PFSK-1 (cell line): ENCODE results near the gene CPT1B.

Experiments used
- FOXP2 ChIP-seq: optimal IDR thresholded peaks from 2 replicates; pipeline ENCODE3; 2011; ENCODE audit warnings: borderline replicate concordance, control low read depth, inconsistent platforms; ENCODE audit not compliant: insufficient read depth; ENCODE audit errors: extremely low read length, extremely low read depth
- POLR2AphosphoS5 ChIP-seq: IDR thresholded peaks from 2 replicates; pipeline ENCODE4 v1.6.1; 2012; ENCODE audit warnings: low read depth, mild to moderate bottlenecking, control low read depth, low read length, moderate library complexity
- REST ChIP-seq, 2 experiments: IDR thresholded peaks; 2 replicates each; pipeline versions ENCODE4 v1.6.1 to v1.8.0; 2011 to 2012; ENCODE audit warnings: low read depth in 2 of 2, low read length in 2 of 2, control low read depth in 1 of 2, inconsistent platforms in 1 of 2, mild to moderate bottlenecking in 1 of 2, moderate library complexity in 1 of 2; ENCODE audit not compliant: insufficient read depth in 1 of 2
- SIN3A ChIP-seq: IDR thresholded peaks from 2 replicates; pipeline ENCODE4 v1.6.1; 2012; ENCODE audit warnings: mild to moderate bottlenecking, low read length, moderate library complexity, borderline replicate concordance; ENCODE audit not compliant: insufficient read depth
- TAF1 ChIP-seq: IDR thresholded peaks from 2 replicates; pipeline ENCODE4 v1.6.1; 2012; ENCODE audit warnings: low read length, control low read depth, borderline replicate concordance; ENCODE audit not compliant: insufficient read depth

CPT1B gene

GRCh38 chr22:50577697-50577986 is 585 bp downstream of the CPT1B start:
- no peak for TF ChIP-seq POLR2AphosphoS5
- no peak for TF ChIP-seq FOXP2
- no peak for TF ChIP-seq REST (IDR thresholded peaks at IDR 0.05; ENCODE audit: insufficient read depth in 1 of 2, low read depth in 2 of 2, low read length in 2 of 2)
- TF ChIP-seq SIN3A: no peak
- no peak for TF ChIP-seq TAF1

DNA sequence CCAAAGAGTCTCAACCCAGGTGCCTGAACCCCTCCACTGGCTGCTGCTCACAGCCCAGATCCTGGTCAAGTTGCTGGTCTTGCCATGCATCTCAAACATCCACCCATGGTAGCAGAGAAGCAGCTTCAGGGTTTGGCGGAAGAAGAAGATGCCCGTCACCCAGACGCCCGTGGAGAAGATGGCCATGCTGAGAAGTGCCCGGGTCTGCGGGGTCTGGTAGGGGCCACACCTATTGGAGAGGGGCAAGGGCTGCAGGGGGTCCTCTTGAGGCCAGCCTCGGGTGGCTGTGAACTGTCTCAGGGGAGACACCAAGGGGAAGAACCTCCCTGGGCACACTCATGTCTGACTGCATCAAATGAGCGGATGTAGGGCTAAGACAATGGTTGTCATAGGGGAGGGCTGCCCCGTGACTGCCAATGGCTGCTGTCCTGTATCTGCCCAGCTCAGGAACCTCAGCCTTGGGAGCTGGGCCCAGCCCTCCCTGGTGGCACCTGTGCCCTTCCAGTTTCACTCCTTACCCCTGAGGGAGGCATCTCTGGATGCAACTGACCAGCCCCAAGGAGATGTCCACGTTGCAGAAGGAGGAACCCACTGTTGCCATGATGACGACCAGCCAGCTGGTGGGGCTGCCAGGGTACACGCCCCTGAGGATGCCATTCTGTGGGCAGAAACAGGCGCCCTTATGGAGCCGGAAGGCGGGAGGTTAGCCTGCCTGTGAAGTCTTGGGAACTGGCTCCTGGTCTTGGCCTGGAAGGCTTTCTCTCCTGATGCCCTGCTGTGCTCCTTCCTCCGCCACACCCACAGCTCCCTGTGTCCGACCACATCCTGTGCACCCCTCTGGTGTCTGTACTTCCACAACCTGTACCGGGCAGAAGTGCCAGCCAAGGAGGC is 1.2 kb downstream of the CPT1B start:
- TF ChIP-seq REST (IDR thresholded peaks at IDR 0.05; ENCODE audit: insufficient read depth in 1 of 2, low read depth in 2 of 2, low read length in 2 of 2) (no peak), POLR2AphosphoS5 (no peak), TAF1 (no peak), FOXP2 (no peak), SIN3A (no peak)

GRCh38 chr22:50576070-50576469 is 2.2 kb downstream of the CPT1B start:
- TF ChIP-seq SIN3A (no peak), REST (IDR thresholded peaks at IDR 0.05; ENCODE audit: insufficient read depth in 1 of 2, low read depth in 2 of 2, low read length in 2 of 2) (no peak), POLR2AphosphoS5 (no peak), FOXP2 (no peak), TAF1 (no peak)

DNA sequence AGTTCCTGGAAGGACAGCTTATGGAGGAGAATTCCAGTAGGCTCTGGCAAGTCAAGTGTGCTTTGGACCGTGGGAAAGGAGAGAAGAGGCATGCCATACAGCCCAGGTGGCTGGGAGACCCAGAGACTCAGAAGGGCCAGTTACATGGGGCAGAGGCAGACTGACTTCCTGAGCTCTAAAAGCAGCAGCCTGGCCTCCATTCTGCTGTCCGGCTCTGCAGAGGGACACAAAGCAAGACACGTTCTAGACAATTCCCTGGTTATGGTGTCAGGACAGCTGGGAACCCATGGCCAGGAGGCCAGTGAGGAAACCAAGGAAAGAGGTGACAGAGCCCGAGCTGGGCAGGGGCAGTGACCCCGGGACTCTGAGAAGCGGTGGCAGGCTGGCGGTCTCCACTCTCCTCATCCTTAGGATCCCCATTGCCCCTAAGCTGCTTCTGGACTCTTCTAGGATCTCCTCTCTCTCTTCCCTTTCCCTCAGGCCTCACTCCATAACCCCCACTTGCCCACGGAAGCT is 2.7 kb downstream of the CPT1B start:
- TF ChIP-seq POLR2AphosphoS5: no peak
- TF ChIP-seq REST (IDR thresholded peaks at IDR 0.05; ENCODE audit: insufficient read depth in 1 of 2, low read depth in 2 of 2, low read length in 2 of 2): no peak
- no peak for TF ChIP-seq SIN3A
- TF ChIP-seq FOXP2: no peak
- TF ChIP-seq TAF1: no peak
